A673 (cell line): ENCODE data around the gene SPATA1.

Experiments used
- CTCF ChIP-seq: fragments of 300-800, 200-600 bp; sonication (generic); conservative IDR thresholded peaks from 2 replicates; pipeline ENCODE4 v1.5.1; 2017; ENCODE audit warnings: low read depth, mild to moderate bottlenecking, antibody characterized with exemption, low read length, moderate library complexity, mixed read lengths
- EZH2 ChIP-seq: fragments of 200-600 bp; sonication (generic); IDR thresholded peaks from 2 replicates; pipeline ENCODE4 v1.6.1; 2017; ENCODE audit warnings: borderline replicate concordance, low read depth, mild to moderate bottlenecking, mixed read lengths, antibody characterized with exemption, low read length; ENCODE audit not compliant: poor library complexity, severe bottlenecking

GRCh38 chr1:84611796-84612195 lies 105.6 kb downstream of the SPATA1 start:
- TF ChIP-seq CTCF (no peak), EZH2 (no peak)
